Activated naive CD8-positive, alpha-beta T cell treated with anti-CD3 and anti-CD28 coated beads, Interleukin-2, amount 50 U/mL, for 16 hours (primary cell): ENCODE data around the gene VAV3.

ENCODE experiments used
- DNase-seq: peaks from one replicate; pipeline ENCODE4 v3.0.0-alpha.2; 2020; ENCODE audit warnings: low read depth, low spot score

The VAV3 gene

DNA sequence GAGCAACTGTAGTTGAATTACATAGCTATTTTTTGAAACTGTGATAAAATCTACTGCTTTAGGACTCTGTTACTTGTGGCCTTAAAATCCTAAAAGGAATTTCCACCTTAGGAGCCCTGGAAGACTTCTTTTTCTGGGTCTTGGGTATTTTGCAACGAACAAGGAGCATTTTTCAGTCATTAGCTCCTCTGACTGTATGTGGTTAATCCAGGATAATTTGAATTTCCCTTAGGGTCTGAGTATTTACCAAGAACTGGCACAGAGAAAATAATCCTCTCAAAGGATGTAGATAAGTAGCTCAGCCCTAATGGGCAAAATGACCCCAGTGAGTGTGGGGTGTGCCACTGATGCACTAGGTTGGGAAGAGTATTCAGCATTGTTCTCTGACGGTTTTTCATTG lies 170.4 kb downstream of the VAV3 start:
- no peak for DNase-seq

DNA sequence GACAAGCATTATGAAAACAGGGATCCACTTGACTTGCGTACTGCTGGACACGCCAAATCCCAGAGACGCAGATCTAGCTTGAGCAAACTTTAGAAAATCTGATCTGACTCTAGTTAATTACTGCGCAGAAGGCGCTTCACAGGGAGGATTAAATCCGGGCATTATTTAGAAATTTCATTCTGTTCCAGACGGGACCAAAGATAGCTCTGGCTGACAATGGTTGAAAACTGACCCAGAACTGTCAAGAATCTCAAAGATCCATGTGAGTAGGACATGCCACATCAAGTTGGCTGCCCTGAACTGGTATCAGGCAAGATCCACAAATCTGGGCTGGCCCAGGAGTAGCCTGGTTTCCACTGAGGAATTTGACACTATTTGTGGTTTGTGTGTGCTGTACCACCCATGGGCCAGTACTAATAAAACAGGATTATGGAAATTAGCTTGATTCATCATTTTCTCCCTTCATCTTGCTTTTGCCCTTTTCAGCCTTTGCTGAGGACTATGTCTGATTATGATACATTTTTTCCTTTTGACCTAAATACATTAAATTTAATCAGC lies 171.0 kb downstream of the VAV3 start:
- DNase-seq = no peak

DNA sequence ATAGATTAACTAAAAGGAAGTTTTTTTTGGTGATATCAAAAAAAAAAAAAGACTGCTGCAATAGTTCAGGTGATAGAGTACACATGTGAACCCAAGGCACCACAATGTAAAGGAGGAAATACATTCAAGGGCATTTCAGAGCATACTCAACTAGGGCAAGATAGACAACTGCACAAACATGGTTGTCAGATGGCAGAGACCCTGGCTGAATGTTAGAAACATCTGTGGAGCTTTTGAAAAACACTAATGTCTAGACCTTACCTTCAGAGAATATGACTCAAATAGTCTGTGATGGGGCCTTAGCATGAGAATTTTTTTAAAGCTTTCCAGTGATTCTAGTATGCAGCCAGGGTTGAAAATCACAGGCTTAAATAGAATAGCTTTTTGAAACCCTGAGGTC lies 173.6 kb downstream of the VAV3 start:
- DNase-seq = no peak

DNA sequence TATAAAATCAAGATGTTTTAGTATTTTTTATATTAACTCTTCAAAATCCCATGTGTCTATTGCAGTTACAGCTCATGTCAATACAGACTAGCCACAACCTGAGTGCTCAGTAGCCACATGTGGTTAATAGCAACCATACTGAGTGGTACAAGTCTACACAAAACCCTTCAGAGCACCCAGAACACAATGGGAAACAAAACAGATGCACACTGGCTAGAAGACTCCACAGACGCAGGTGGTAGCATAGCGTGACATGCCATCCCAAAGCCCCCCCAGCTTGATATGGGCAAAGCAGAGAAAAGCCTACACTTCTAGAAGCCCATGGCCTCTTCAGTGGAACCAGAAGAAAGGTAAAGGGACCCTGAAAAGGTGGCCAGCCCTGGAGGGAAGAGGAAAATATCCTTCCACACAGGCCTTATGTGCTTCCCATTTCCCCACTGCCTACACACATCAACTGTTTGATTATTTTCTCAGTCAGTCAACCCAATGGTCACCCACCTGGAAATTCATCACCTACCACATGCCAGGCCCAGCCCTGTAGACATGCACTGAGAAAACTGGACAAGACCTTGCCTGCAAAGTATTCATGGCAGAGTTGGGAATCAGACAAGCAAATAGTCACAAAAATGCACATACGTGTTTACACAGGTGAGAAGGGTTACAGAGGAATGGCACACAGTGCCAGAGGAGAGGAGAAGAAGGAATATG lies 175.0 kb downstream of the VAV3 start:
- no peak for DNase-seq

DNA sequence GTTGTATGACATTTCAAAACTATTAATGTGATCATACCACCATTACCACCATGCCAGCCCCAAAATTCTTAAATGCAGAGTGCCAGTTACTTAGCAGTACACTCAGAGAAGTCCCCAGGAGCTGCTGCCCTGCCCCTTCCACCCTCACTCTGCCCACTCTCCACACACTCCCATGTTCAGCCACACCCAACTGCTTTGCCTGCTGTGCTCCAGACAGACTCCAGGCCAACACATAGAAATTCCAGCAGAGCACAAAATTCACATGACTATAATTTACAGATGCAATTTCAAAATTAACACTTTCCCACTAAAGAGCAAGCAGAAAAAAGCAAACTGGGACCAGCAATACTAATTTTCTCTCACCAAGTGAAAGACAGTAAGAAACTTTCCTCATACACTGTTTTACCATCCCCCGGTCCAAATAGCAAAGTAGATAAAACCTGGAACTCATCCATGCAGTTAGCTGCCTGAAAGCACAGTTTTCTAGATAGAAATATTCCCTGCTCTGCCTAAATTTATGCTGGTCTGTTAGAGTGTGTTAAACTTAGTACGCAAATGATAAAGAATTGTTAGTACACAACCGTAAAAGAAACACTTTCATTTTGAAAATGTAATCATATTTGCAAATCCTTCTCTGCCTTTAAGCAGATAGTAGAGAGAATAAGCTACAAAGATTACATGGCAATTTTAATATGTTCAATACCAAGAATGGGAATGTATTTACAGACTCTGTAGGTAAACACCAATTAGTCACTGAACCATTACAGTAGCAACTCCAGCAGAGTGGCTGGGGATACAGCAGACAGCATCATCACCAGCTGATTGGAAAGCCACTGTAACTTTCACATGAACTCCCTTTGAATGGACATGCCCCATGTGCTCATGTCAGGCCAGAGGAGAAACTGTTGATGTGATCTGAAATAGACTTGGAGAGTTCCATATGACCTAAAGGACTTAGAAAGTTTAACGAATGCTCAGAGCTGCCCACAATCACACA lies 176.5 kb downstream of the VAV3 start:
- DNase-seq = no peak

DNA sequence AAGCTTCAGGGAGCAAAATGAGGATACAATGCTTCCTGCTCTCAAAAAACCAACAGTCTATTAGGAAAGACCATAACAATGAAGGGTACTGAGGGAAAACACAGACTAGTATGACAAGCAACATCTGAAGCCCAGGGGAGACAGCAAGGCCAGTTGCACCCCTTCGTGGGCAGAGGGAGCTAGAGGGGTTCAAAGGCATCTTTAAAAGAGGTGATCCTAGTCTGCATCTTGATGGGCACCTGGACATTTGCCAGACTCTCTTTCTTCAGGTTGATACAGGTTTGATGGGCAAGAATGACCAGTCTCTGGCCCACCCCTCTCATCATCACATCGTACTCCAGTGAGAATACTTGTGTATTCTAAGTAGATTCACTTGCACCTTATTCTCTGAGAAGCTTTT lies 177.7 kb downstream of the VAV3 start:
- DNase-seq = no peak

DNA sequence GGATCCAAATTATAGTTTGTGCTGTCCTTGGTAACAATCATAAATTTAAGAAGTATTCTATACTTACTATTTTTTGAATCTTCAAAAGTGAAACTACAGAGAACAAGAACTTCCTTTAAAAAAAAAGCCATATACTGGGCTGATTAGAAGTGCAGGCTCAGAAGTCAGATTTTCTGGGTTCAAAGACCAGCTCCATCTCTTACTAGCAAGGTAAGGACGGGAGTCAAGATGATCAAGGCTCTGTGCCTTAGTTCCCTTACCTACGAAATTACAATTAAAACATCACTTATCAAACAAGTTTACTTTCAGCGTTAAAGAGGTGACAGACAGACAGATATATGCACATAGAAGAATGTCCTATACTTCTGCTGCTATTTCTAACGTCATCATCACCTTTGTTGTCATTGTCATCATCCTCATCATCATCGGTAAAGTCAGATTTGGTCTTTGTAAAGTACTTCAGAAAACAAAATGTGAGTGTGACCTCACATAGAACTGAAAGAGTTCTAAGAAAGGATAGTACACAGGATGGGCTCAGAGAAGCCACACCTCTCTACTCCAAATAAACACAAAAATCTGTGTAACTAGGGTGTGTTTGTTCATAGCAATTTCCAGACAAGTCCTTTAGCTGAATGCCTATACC lies 178.7 kb downstream of the VAV3 start:
- DNase-seq = no peak

DNA sequence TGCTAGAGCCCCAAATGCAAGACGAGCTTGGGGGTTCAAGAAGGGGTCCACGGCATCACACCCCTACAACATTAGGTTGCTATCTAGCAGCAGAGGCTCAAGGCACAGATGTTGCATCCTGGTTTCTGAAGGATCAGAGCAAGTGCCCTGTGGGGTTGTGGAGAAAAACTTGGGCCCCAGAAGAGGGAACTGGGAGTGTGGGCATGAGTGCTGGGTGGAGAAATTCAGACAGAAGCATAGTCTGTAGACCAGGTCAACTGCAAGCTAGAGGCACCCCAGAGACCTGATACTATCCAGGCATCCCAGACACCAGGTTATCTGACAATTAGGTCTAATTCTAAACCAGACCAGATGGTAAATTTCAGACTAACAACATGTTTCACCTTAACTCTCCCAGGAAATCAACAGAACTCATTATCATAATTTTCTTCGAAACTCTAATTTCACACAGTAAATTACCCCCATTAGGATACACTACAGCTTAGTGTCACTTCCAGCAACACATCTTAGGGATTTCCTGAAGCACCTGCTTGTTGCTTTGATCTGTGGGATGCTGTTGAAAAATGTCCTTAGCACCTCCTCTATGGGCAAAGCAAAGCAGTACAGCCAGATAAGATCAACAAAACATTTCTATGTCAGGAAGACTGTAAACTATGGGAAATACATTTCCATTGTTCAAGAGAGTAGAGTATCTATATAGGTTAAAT lies 179.3 kb downstream of the VAV3 start:
- DNase-seq = no peak

DNA sequence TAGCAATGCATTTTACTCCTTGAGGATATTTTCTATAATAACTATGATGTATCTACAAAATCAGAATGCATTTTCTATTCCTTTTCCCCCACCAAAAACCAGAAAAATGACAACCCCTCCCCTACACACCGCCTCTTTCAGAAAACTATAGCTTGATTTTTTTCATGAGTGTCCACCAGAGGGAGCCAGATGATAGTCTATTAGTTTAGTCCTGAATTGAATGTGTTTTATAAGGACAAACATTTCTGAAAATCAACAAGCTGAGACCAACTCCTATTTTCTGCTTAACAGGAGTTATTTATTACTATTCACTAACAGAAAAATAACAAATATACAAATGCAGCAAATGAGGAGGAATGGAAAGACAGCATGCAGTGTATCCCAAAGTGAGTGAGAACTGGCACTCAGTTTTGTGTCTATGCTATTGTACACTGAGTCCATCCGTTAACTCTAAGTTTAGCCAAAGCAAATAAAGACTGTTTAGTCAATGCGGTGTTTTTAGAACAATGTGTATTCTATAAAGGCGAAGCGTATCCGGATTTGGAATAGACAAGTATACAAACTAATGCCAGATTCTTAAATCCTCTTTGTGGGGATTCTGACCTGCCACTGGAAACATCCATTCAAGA lies 182.6 kb downstream of the VAV3 start:
- peak; percentile 9 for DNase-seq

DNA sequence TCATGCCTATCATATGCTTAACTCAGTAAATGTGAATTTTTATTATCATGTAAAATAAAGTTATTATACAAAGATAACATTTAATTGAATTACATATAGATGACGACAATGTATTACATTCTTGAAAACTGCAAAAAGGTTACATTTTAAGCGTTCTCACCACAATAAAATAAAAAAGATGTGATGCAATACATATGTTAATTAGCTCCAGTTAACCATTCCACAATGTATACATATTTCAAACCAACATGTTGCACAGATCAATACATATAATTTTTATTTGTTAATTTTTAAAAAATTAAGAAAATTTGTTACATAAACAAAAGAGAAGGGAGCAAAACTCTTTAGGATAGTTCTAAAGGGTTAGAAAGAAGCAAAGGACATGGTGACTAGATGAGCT lies 183.7 kb downstream of the VAV3 start:
- DNase-seq = no peak

DNA sequence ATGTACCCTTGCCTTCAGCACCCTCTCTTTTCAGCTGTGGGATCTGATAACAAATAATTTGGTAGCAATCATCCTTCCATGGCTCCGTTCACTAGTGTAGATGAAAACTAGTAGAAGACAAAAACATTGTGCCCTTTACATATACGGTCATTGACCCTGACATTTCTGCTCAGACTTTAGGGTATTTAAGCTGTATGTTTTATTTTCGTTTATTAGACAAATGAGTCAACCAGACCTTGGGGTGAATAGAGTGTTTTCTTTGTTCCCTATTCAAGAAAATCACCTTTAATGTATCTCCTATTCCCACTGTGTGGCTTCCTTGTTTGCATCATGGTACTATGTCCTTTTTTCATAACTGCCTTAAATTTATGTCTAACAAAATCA lies 187.3 kb downstream of the VAV3 start:
- DNase-seq = no peak

DNA sequence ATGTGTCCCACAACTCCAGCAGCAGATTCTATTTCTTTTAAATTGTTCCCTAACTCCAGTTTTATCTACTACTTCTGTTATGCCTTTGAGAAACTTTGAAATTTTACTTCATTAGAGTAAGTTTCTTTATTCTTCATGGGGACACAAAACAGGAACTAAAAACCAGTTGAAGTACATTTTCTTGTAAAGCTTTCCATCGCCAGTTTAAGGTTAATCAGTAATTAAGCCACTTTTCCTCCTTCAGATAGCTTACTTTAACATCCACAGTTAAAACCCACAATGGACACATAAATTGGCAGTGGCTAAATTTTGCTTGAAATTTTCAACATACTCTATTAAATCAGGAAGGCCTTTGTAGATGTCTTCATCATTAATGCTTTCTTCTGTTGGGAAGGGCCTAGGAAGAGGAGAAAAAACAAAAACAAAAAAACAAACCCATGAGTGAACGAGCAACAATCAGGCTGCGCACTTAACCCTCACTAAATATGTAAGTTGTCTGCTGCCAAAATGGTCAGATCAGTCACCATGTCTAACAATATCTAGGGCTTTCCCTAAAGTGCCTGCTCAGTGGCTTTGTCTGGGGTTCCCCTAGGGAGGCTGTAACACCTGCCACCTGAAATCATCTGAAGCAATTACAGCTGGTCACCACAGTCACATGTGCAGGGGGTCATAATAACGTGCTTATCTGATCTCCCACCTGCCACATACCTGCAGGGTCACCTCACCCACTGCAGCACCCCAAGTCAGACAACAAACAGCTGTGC lies 187.9 kb downstream of the VAV3 start:
- DNase-seq = no peak

DNA sequence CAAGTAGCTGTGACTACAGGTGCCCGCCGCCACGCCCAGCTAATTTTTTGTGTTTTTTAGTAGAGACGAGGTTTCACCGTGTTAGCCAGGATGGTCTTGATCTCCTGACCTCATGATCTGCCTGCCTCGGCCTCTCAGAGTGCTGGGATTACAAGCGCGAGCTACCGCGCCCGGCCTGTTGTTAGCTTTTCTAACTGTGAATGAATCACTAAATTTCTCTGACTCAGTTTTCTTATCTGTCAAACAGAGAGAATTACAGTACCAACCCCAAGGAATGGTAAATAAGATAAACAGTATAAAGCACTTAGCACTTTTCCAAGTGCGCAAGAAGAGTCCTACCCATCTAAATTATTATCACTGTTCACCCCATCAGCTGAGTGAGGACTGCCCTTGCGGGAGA lies 193.6 kb downstream of the VAV3 start:
- DNase-seq = no peak

DNA sequence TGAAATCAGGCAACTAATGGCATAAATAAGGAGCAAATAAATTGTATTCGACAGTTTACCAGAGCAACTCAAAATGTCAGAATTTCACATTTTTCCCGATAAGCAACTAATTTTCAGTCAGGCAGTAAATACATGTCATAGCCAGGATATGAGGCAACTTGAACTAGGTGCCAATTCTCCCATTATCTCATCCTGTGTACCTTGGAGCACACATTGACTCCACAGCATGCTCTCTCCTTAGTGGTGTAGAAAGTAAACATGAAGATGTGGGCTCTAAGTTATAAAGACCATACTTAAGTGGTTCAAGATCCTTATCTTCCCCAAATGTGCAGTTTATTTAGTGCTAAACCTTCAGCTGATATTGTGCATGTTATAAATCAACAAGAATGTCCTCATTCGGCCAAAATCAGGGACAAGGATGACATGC lies 197.8 kb downstream of the VAV3 start:
- no peak for DNase-seq

DNA sequence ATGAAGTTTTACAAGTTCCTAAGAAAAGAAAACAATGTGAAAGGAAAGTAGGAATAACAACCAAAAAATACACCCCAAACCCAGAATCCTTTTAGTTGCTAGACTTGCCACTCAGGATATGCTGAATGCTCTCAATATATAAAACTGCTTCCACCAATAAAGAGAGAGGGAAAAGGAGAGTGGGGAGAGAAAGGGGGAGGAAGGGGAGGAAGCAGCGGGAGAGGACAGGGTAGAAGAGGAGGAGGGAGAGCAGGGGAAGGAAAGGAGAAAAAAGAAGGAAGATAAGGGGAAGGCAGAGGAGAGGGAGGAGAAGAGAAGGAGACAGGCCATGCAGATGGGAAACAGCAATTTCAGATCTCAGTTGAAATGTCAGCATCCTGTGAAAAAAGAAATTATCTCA lies 198.4 kb downstream of the VAV3 start:
- no peak for DNase-seq

DNA sequence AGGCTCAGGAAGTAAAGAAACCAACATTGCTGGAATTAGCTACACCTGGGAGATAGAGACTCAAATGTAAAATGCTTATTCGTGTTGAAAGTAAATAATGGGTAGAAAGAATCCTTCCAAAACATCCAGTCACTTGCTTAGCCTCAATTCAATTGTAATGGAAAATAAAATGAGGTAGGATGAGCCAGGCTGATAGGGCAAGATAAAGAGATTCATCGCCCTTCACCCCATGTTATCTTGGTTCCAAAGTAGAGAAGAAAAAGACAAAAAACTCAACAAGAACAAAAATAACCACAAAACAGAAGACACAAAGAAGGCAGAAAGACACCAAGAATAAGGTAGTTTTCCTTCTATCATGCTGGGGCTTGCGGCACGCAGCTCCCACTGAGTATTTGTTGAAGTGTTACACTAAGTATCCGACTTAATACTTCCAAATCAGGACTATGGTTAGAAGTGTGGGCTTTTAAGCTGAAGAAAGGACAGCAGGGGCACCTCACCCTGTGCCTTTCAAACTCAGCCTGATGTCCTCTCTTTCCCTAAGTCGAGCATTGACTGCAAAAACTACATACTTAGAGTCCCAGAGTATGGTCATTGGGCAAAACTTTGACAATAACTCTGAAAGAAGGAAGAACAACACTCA lies 202.1 kb downstream of the VAV3 start:
- DNase-seq = no peak

DNA sequence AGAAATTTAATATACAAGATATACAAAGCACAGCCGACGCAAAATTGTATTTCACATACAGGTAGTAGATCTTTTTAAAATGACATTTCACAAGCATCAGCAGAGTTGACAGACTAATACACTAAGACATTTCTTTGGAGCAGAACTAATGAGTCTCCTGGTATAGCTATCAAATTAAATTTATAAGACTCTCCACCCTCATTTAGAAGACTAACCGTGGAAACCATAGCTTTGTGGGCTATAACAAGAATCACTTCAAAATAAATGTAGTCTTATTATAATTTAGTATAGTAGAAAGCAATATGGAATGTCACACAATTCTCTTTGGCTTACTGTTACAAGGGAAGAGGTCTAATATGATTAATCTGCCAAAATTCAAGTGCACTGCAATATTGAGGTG lies 204.9 kb downstream of the VAV3 start:
- no peak for DNase-seq

DNA sequence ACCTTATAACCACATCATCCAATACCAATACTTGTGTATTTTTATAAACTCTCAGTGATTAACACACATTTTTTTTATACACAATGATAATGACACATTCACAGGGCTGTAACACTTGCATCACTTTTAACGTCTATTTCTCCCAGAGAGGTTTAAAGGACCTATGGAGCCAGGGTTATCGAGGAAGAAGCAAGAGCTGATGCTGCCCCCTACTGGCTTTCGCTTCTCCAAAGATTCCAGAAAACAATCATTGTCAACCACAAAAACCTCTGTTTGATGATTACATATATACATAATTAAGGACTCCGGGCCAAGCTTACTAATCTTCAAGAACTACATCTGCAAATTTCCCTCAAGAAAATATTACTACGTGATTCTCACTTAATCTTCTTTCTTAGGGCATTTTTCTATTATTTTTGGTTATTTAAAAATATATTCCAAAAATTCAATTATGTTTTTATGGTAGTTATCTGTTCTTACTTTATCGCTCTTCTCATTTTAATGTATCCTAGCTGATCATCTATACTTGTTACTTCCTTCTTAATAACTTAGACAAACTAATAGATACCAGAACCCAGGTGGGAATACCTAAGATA lies 214.5 kb downstream of the VAV3 start:
- no peak for DNase-seq

DNA sequence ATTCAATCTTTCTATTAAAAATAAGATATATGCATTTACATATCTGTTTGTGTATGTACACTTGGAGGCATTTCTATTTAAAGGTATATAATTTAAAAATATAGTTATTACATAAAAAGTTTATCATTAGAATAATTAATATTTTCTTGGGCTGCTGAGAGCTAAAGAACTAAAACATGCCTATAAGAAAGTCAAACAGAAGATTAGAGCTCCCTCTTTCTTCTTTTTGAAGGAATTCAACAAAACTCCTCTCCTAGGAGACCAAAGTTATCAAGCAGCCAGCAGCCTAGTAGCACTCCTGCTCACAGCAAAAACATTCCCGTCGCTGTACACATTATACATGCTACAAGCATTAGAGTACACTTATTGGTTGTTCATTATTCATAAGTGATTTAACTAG lies 216.4 kb downstream of the VAV3 start:
- no peak for DNase-seq
